B cell (primary cell): ENCODE measurements around the gene SDC4. TPM values are rescaled to one million over a fixed set of nuclear protein-coding genes. Genes with fewer than 3 reads are reported as not detected.

Experiments used
- ATAC-seq: fragments of 200-7000 bp; cut with Tn5 transposase; one replicate; pipeline ENCODE4 v1.10.0; 2021; ENCODE audit warnings: low read depth, mild to moderate bottlenecking, moderate number of reproducible peaks, moderate library complexity
- CTCF ChIA-PET: fragments of 350-600 bp; sonication (Branson Sonifier 250); formaldehyde crosslinking; loops from one replicate; lab custom pipeline; 2021; ENCODE audit warnings: antibody characterized with exemption, inconsistent platforms; lab: Charles Lee
- POLR2A ChIA-PET: fragments of 350-600 bp; sonication (Branson Sonifier 250); formaldehyde crosslinking; loops from one replicate; lab custom pipeline; 2021; ENCODE audit warnings: antibody characterized with exemption; lab: Charles Lee
- DNase-seq: peaks from one replicate; pipeline ENCODE4 v3.0.0; 2013
- H2AFZ ChIP-seq: 2 replicates; pipeline ENCODE4 v1.6.1; 2012; ENCODE audit warnings: mild to moderate bottlenecking, low read depth, low read length; ENCODE audit not compliant: insufficient read depth, poor library complexity, severe bottlenecking
- H3K27ac ChIP-seq, 2 donors: 1 replicate in 1 of 2; 2 replicates in 1 of 2; pipeline ENCODE4 v1.5.1; 2012 to 2013; ENCODE audit warnings: low read length in 2 of 2, mild to moderate bottlenecking in 2 of 2, moderate library complexity in 1 of 2
- H3K27me3 ChIP-seq, 4 experiments: fragments of 200-600 bp in 1 of 4; sonication (generic) in 1 of 4; replicated peaks in 1 of 4; 1 replicate in 2 of 4; 2 replicates in 2 of 4; pipeline versions ENCODE4 v1.6.1 to v1.7.0; 2013 to 2016; ENCODE audit warnings: low read length in 3 of 4, mild to moderate bottlenecking in 2 of 4, mixed read lengths in 1 of 4, moderate library complexity in 1 of 4; ENCODE audit not compliant: insufficient read depth in 4 of 4, control insufficient read depth in 3 of 4; ENCODE audit errors: control extremely low read depth in 1 of 4
- H3K36me3 ChIP-seq, 2 experiments: replicated peaks in 1 of 2; 1 replicate in 1 of 2; 2 replicates in 1 of 2; pipeline versions ENCODE4 v1.6.1 to v1.7.1; 2013; ENCODE audit warnings: low read length in 1 of 2; ENCODE audit not compliant: insufficient read depth in 2 of 2, control insufficient read depth in 1 of 2; ENCODE audit errors: control extremely low read depth in 1 of 2, extremely low read depth in 1 of 2
- H3K4me1 ChIP-seq, 2 donors: fragments of 200-600 bp in 1 of 2; sonication (generic) in 1 of 2; 1 replicate in 1 of 2; 2 replicates in 1 of 2; pipeline versions ENCODE4 v1.5.1 to v1.6.1; 2013 to 2017; ENCODE audit warnings: low read length in 2 of 2; ENCODE audit not compliant: control insufficient read depth in 2 of 2, insufficient read depth in 2 of 2
- H3K4me2 ChIP-seq: replicated peaks from 2 replicates; pipeline ENCODE3; 2012; ENCODE audit warnings: mild to moderate bottlenecking, low read depth, low read length; ENCODE audit not compliant: poor library complexity, severe bottlenecking
- H3K4me3 ChIP-seq, 5 experiments: fragments of 200-600 bp in 1 of 5; sonication (generic) in 1 of 5; 1 replicate in 3 of 5; 2 replicates in 2 of 5; pipeline versions ENCODE4 v1.5.1 to v1.7.0; 2011 to 2016; ENCODE audit warnings: low read length in 4 of 5, mild to moderate bottlenecking in 4 of 5, low read depth in 2 of 5, control low read depth in 1 of 5, moderate library complexity in 1 of 5; ENCODE audit not compliant: insufficient read depth in 1 of 5; ENCODE audit errors: control extremely low read depth in 1 of 5, extremely low read depth in 1 of 5
- H3K79me2 ChIP-seq: fragments of 200-600 bp; sonication (generic); one replicate; pipeline ENCODE4 v1.6.0; 2016; ENCODE audit warnings: low read length; ENCODE audit not compliant: control insufficient read depth, insufficient read depth
- H3K9ac ChIP-seq: fragments of 200-600 bp; sonication (generic); 2 replicates; pipeline ENCODE4 v1.6.1; 2017; ENCODE audit warnings: mild to moderate bottlenecking, low read length, moderate library complexity
- H3K9me3 ChIP-seq, 3 donors: one replicate each; pipeline versions ENCODE4 v1.6.1 to v1.7.1; 2013; ENCODE audit warnings: low read length in 2 of 3; ENCODE audit not compliant: control insufficient read depth in 2 of 3, insufficient read depth in 1 of 3; ENCODE audit errors: control extremely low read depth in 1 of 3
- H4K20me1 ChIP-seq: 2 replicates; pipeline ENCODE4 v1.6.0; 2012; ENCODE audit warnings: mild to moderate bottlenecking, low read length; ENCODE audit not compliant: insufficient read depth, control insufficient read depth, poor library complexity, severe bottlenecking
- H3K27ac Mint-ChIP-seq: one replicate; pipeline ENCODE4 v1.8.0; 2021; ENCODE audit warnings: mixed read lengths
- H3K27me3 Mint-ChIP-seq: one replicate; pipeline ENCODE4 v1.8.0; 2021; ENCODE audit warnings: mixed read lengths
- H3K4me1 Mint-ChIP-seq: one replicate; pipeline ENCODE4 v1.8.0; 2021; ENCODE audit warnings: mixed read lengths
- H3K4me3 Mint-ChIP-seq: one replicate; pipeline ENCODE4 v1.8.0; 2021; ENCODE audit warnings: mixed read lengths
- H3K9me3 Mint-ChIP-seq: one replicate; pipeline ENCODE4 v1.8.0; 2022; ENCODE audit warnings: mixed read lengths; ENCODE audit not compliant: insufficient read depth
- EZH2 ChIP-seq: IDR thresholded peaks from 2 replicates; pipeline ENCODE4 v1.6.1; 2012; ENCODE audit warnings: borderline replicate concordance, low read depth, mild to moderate bottlenecking, moderate library complexity, low read length; ENCODE audit not compliant: insufficient read depth, poor library complexity, severe bottlenecking
- WGBS: methylation state at CpG from one replicate; pipeline ENCODE4 v1.1.5; 2013; ENCODE audit warnings: missing lambda C conversion rate; ENCODE audit not compliant: insufficient coverage; 5-methylcytosine and 5-hydroxymethylcytosine counted together
- intact Hi-C: fragments of 100-400 bp; cut with micrococcal nuclease; formaldehyde crosslinking; loops from one replicate; pipeline ENCODE4 v1.10.0; 2022
- polyA plus RNA-seq: library from polyadenylated mRNA; depleted of rRNA; stranded (reverse); fragments of >200 nt; gene quantifications from 2 replicates; pipeline ENCODE4 v1.2.3, GENCODE V29; 2012
- total RNA-seq, 2 donors: library from RNA; stranded (reverse); fragments of 120-200 nt in 1 of 2; gene quantifications; 1 replicate in 1 of 2; 2 replicates in 1 of 2; pipeline versions ENCODE4 v1.2.3 to v1.2.4, GENCODE V29; 2013 to 2022
- TF ChIP-seq, protein P1 (sequence below): fragments of 200-600 bp; IDR thresholded peaks from one replicate; pipeline ENCODE4 v1.8.0; 2022; ENCODE audit warnings: antibody characterized with exemption, mild to moderate bottlenecking

SDC4 gene
- total and polyA plus RNA-seq, 2 donors (not counting 1 experiment from before 2014, with no cell fraction given) = 0.04 TPM; not detected in 1

- Histone ChIP-seq H3K27ac (no peak overlapping the region), H3K4me2 (no peak overlapping the region), H3K27me3 (no peaks in the 10 kb centered on the region), H3K9me3 (peaks cover 0 to 3% (median 0%) of the 10 kb centered on the region in 3 donors), H3K4me3 (no peak overlapping the region), H3K4me1 (no peaks in the 10 kb centered on the region), H4K20me1 (no peaks in the 10 kb centered on the region), H3K79me2 (peaks cover 9% of the 10 kb centered on the region), H2AFZ (no peak overlapping the region), H3K36me3 (peaks cover 0 to 2% of the 10 kb centered on the region in 2 experiments), H3K9ac (no peak overlapping the region)
- CTCF ChIA-PET = interaction anchor here (1.0 to 3.2 kb wide), 2 partner anchors 14 to 50 kb away, joined by 3 to 15 read pairs; no protein-coding TSS in a partner anchor
- no CpG with 5 or more reads among the region's 1 CpG for WGBS
- H3K27ac Mint-ChIP-seq = no peak overlapping the region
- no peaks in the 10 kb centered on the region for H3K9me3 Mint-ChIP-seq
- no peak overlapping the region for H3K4me3 Mint-ChIP-seq
- DNase-seq (no peak), ATAC-seq (no peak)
- H3K27me3 Mint-ChIP-seq = no peaks in the 10 kb centered on the region
- POLR2A ChIA-PET = no interaction called here
- H3K4me1 Mint-ChIP-seq = peaks cover 9% of the 10 kb centered on the region
- no peak for TF ChIP-seq EZH2
- TF ChIP-seq, protein P1, sequence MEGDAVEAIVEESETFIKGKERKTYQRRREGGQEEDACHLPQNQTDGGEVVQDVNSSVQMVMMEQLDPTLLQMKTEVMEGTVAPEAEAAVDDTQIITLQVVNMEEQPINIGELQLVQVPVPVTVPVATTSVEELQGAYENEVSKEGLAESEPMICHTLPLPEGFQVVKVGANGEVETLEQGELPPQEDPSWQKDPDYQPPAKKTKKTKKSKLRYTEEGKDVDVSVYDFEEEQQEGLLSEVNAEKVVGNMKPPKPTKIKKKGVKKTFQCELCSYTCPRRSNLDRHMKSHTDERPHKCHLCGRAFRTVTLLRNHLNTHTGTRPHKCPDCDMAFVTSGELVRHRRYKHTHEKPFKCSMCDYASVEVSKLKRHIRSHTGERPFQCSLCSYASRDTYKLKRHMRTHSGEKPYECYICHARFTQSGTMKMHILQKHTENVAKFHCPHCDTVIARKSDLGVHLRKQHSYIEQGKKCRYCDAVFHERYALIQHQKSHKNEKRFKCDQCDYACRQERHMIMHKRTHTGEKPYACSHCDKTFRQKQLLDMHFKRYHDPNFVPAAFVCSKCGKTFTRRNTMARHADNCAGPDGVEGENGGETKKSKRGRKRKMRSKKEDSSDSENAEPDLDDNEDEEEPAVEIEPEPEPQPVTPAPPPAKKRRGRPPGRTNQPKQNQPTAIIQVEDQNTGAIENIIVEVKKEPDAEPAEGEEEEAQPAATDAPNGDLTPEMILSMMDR = no peak
- intact Hi-C loops = no loop called here
Measured at GRCh38 chr20:45387274-45387673, 39.0 kb upstream of the SDC4 start.

DNA sequence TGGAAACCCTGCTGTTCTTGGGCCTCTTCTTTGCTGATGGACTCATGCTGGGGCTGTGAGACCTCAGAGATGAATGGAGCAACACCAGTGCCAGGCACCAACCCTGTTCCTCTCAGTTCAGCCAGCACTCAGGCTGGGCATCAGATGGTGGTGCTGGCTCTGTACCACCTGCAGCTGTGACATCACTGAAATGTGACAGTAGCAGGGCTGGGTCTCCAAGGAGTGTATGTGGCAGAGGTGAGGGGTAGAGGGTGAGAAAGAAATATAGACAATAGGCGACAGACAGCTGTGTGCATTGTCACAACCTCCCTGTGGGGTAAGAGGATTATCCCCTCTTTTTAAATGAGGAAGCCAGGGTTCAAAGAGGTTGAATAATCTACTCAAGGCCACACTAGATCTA is 30.0 kb upstream of the SDC4 start, which contains the start of gene TP53TG5:
Gene TP53TG5 (minus strand): TSS at position 135 of the 400 bp plus-strand sequence. CDS start 89 bp downstream, at position 46.
- Histone ChIP-seq H3K4me1 (peaks cover 3 to 12% of the 10 kb centered on the region in 2 donors), H3K27me3 (no peaks in the 10 kb centered on the region), H3K4me3 (no peak within 1 kb of the TSS), H3K79me2 (peaks cover 33% of the 10 kb centered on the region), H3K36me3 (peaks cover 0 to 13% of the 10 kb centered on the region in 2 experiments), H3K4me2 (no peak within 1 kb of the TSS), H3K9me3 (no peaks in the 10 kb centered on the region), H4K20me1 (peaks cover 9% of the 10 kb centered on the region), H3K27ac (no peak within 1 kb of the TSS), H3K9ac (no peak within 1 kb of the TSS), H2AFZ (no peak within 1 kb of the TSS)
- TF ChIP-seq, protein P1 = no peak
- peaks cover 14% of the 10 kb centered on the region for H3K4me1 Mint-ChIP-seq
- WGBS = 60% methylated on average over 1 of the region's 1 CpG
- no peaks in the 10 kb centered on the region for H3K27me3 Mint-ChIP-seq
- POLR2A ChIA-PET = no interaction called here
- H3K9me3 Mint-ChIP-seq = no peaks in the 10 kb centered on the region
- CTCF ChIA-PET = interaction anchor here (1.0 to 20.6 kb wide), 4 partner anchors 9 to 393 kb away, joined by 3 to 814 read pairs (median 60); partner anchors contain the start of gene SYS1
- ATAC-seq = no peak
- intact Hi-C loops = no loop called here
- H3K4me3 Mint-ChIP-seq = no peak within 1 kb of the TSS
- H3K27ac Mint-ChIP-seq = no peak within 1 kb of the TSS
- no peak for DNase-seq
